ENCODE results near the gene FCHSD2. TPM values are rescaled to one million over a fixed set of nuclear protein-coding genes. Genes with fewer than 3 reads are reported as not detected.

Gene FCHSD2
- total and polyA plus RNA-seq, 2 of the 13 experiments (the other 11 are each of a cell fraction or from before 2014, with no cell fraction given): 20.5 to 24.8 TPM

DNA sequence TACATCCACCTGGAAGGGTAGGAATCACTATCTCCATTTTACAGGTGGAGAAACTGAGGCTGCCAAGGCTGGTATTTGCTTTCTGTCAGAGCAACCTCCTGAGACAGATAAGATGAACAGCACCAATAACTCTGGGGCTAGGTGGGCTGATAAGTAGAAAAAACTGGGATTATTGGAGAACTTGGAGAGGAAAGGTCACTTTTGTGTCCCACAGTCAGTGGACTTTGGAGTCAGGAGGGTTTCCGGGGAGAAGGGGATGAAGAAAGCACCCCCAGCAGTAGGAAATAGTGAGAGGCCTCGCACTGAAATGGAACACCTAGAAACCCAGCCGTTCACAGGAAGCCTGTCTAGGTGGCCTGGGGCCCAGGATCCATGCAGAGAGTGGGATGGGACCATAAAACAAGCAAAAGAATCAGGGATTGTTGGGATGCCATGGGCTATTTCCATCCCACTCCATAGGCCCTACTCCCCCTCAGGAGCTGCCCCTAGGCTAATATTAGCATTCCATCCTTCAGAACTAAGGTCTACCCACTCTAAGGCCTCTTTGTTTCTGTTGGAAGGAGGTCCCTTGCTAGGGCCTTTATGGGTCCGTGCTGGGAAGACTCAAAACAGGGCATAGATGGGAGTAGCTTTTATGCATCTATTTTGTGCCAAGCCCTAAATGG, 31.0 kb upstream of the FCHSD2 start:
- 3% methylated on average over 3 of the region's 4 CpGs for whole genome bisulfite sequencing (ENCODE audit: low lambda C conversion rate)
- no peaks in the 10 kb centered on the region for H4K20me1 ChIP-seq (ENCODE audit: insufficient read depth, low read length)
- TF ChIP-seq SKIL (CRISPR knock-in tag; IDR thresholded peaks at IDR 0.05; ENCODE audit: borderline replicate concordance) (no peak), ZNF629 (CRISPR knock-in tag; conservative IDR thresholded peaks at IDR 0.05) (peak; percentile 92), ZNF512B (CRISPR knock-in tag; IDR thresholded peaks at IDR 0.05; ENCODE audit: borderline replicate concordance) (no peak), ZNF605 (CRISPR knock-in tag; IDR thresholded peaks at IDR 0.05) (no peak), RBAK (CRISPR knock-in tag; IDR thresholded peaks at IDR 0.05) (no peak), ZNF276 (CRISPR knock-in tag; IDR thresholded peaks at IDR 0.05; ENCODE audit: low read depth) (no peak), SALL2 (CRISPR knock-in tag; IDR thresholded peaks at IDR 0.05) (no peak), TOPORS (CRISPR knock-in tag; IDR thresholded peaks at IDR 0.05) (no peak), GLMP (CRISPR knock-in tag; IDR thresholded peaks at IDR 0.05; ENCODE audit: borderline replicate concordance) (no peak), ZNF709 (CRISPR knock-in tag; IDR thresholded peaks at IDR 0.05) (no peak), ZNF292 (CRISPR knock-in tag; IDR thresholded peaks at IDR 0.05; ENCODE audit: borderline replicate concordance, low read depth) (no peak), NR2F2 (IDR thresholded peaks at IDR 0.05; ENCODE audit: borderline replicate concordance, low read depth) (peak; percentile 32; the same call in 1 of the 2 replicates), ZMYM4 (CRISPR knock-in tag; IDR thresholded peaks at IDR 0.05) (peak; percentile 17; the same call in 1 of the 2 replicates), ZC3H4 (CRISPR knock-in tag; IDR thresholded peaks at IDR 0.05; ENCODE audit: borderline replicate concordance) (no peak)

More for the DNA sequence above, 31.0 kb upstream of the FCHSD2 start:
- no TSS peak for BruUV-seq (replicated peaks)
- Histone ChIP-seq H3K9me3 (ENCODE audit: low read length) (no peaks in the 10 kb centered on the region), H2AFZ (ENCODE audit: low read length) (no peak overlapping the region), H3K36me3 (replicated peaks in 1 of 2; ENCODE audit: control insufficient read depth in 1 of 2, insufficient read depth in 2 of 2, low read length in 2 of 2) (no peaks in the 10 kb centered on the region), H3K27me3 (ENCODE audit: control insufficient read depth in 1 of 2, insufficient read depth in 2 of 2, low read length in 2 of 2) (no peaks in the 10 kb centered on the region), H3K4me2 (ENCODE audit: low read depth, low read length) (peak overlapping the region; percentile 69), H3K4me1 (ENCODE audit: insufficient read depth, low read length) (peaks cover 100% of the 10 kb centered on the region), H3K79me2 (ENCODE audit: insufficient read depth, low read length) (no peaks in the 10 kb centered on the region), H3K9ac (ENCODE audit: insufficient read depth, low read depth, low read length) (peak overlapping the region; percentile 52), H3K4me3 (replicated peaks in 1 of 3; ENCODE audit: insufficient read depth in 1 of 3, low read depth in 2 of 3, low read length in 3 of 3) (peak overlapping the region in 2 of 3 experiments; percentile 14 to 43; a peak in 3 of 6 replicates), H3K27ac (ENCODE audit: extremely low read length, insufficient read depth, low read length) (peak overlapping the region; percentile 99)
- peak; percentile 91 for DNase-seq (ENCODE audit: low spot score)
- intact Hi-C loops (cut with micrococcal nuclease; ENCODE audit: unreplicated experiment) (loop anchor here (1.0 to 10.0 kb wide), 3 partner anchors 15 to 48 kb away; partner anchors contain the start of gene FCHSD2), in situ Hi-C loops (cut with HindIII; ENCODE audit: extremely low pct_ligation_motif_present, low pct_unique_long_range_greater_than_20kb) (no loop called here)
- ATAC-seq: peak; percentile 54
- POLR2A ChIA-PET: interaction anchor here (1.3 to 4.0 kb wide), 6 partner anchors 10 to 32 kb away, joined by 6 to 49 read pairs (median 14); partner anchors contain the start of gene FCHSD2
- CTCF ChIA-PET (ENCODE audit: low intra/inter-chr PET ratio, low total read pairs): no interaction called here
- peak; percentile 90 for FAIRE-seq
